ENCODE measurements around the gene ARID3B.
"Not testable (repeated sequence)": the region's sequence is repeated elsewhere in the genome, so short reads cannot be mapped to it uniquely, and the experiment has no call there.

Gene ARID3B

GRCh38 chr15:74578496-74578994 lies 37.5 kb downstream of the ARID3B start:
- FAIRE-seq: no peak

- no peak for FAIRE-seq
Observed at GRCh38 chr15:74579001-74579400, 38.0 kb downstream of the ARID3B start.

- no peak for FAIRE-seq
Observed at GRCh38 chr15:74580538-74581350, 39.7 kb downstream of the ARID3B start.

- FAIRE-seq: no peak
Observed at GRCh38 chr15:74584204-74584603, 43.2 kb downstream of the ARID3B start.

- no peak for FAIRE-seq
Observed at GRCh38 chr15:74584779-74585178, 43.8 kb downstream of the ARID3B start.

GRCh38 chr15:74585191-74585590 lies 44.2 kb downstream of the ARID3B start:
- FAIRE-seq: no peak

GRCh38 chr15:74585857-74586256 lies 44.8 kb downstream of the ARID3B start:
- no peak for FAIRE-seq

GRCh38 chr15:74589826-74590225 lies 48.8 kb downstream of the ARID3B start:
- FAIRE-seq: no peak

- no peak for FAIRE-seq
Observed at GRCh38 chr15:74592222-74592621, 51.2 kb downstream of the ARID3B start.

GRCh38 chr15:74593122-74593521 lies 52.1 kb downstream of the ARID3B start:
- no peak for FAIRE-seq

- no peak for FAIRE-seq
Observed at GRCh38 chr15:74594455-74594854, 53.4 kb downstream of the ARID3B start.

- no peak for FAIRE-seq
Observed at GRCh38 chr15:74595271-74595670, 54.3 kb downstream of the ARID3B start.

GRCh38 chr15:74596736-74597135 lies 55.7 kb downstream of the ARID3B start:
- not testable (repeated sequence) for FAIRE-seq

GRCh38 chr15:74597146-74597705 lies 56.2 kb downstream of the ARID3B start:
- not testable (repeated sequence) for FAIRE-seq

- FAIRE-seq: no peak
Observed at GRCh38 chr15:74598126-74598842, 57.3 kb downstream of the ARID3B start.

- no peak for FAIRE-seq
Observed at GRCh38 chr15:74599156-74599555, 58.1 kb downstream of the ARID3B start.

- FAIRE-seq: no peak
Observed at GRCh38 chr15:74603026-74603788, 62.2 kb downstream of the ARID3B start.

- FAIRE-seq: no peak
Observed at GRCh38 chr15:74603789-74604705, 63.0 kb downstream of the ARID3B start.

- no peak for FAIRE-seq
Observed at GRCh38 chr15:74604983-74605794, 64.2 kb downstream of the ARID3B start.

GRCh38 chr15:74605795-74606150 lies 64.8 kb downstream of the ARID3B start:
- no peak for FAIRE-seq

- FAIRE-seq: no peak
Observed at GRCh38 chr15:74608786-74609185, 67.8 kb downstream of the ARID3B start.

All from TTC549 (cell line).